Endothelial cell of umbilical vein (primary cell): ENCODE data around the gene RNF217. TPM values are rescaled to one million over a fixed set of nuclear protein-coding genes. Genes with fewer than 3 reads are reported as not detected.

Source experiments
- BruUV-seq: library from RNA; stranded (reverse); fragments of 400-500 nt; replicated peaks from 2 replicates; lab custom pipeline; 2021; lab: Mats Ljungman, UMichigan
- CTCF ChIA-PET: fragments of 300-600, 350-600 bp; sonication (Branson Sonifier 250); formaldehyde crosslinking; loops from one replicate; lab custom pipeline; 2021; ENCODE audit warnings: antibody characterized with exemption, inconsistent platforms; lab: Charles Lee
- POLR2A ChIA-PET: fragments of 300-600, 350-600 bp; sonication (Branson Sonifier 250); formaldehyde crosslinking; loops from one replicate; lab custom pipeline; 2021; ENCODE audit warnings: antibody characterized with exemption, inconsistent platforms; lab: Charles Lee
- DNase-seq: peaks from one replicate; pipeline ENCODE4 v3.0.0-alpha.2; 2011; ENCODE audit warnings: low read depth, low spot score
- FAIRE-seq: peaks from 2 replicates; lab custom pipeline; 2011; peaks lifted over from hg19 to GRCh38; lab: Jason Lieb, UNC
- H2AFZ ChIP-seq: 2 replicates; pipeline ENCODE4 v1.6.0; 2012; ENCODE audit warnings: low read depth, low read length, control low read depth, inconsistent platforms
- H3K27ac ChIP-seq: 2 replicates; pipeline ENCODE4 v1.5.1; 2011; ENCODE audit warnings: low read depth, mild to moderate bottlenecking, control low read depth, low read length, moderate library complexity; ENCODE audit not compliant: insufficient read depth
- H3K27me3 ChIP-seq, 2 experiments: 2 replicates each; pipeline versions ENCODE4 v1.6.0 to v1.6.1; 2011; ENCODE audit warnings: low read length in 2 of 2, mixed read lengths in 1 of 2; ENCODE audit not compliant: control insufficient read depth in 2 of 2, insufficient read depth in 2 of 2
- H3K36me3 ChIP-seq, 2 experiments: 2 replicates in 1 of 2; 3 replicates in 1 of 2; pipeline ENCODE4 v1.5.1; 2011; ENCODE audit warnings: low read length in 2 of 2, mild to moderate bottlenecking in 1 of 2, moderate library complexity in 1 of 2; ENCODE audit not compliant: control insufficient read depth in 2 of 2, insufficient read depth in 2 of 2; ENCODE audit errors: extremely low read depth in 1 of 2
- H3K4me1 ChIP-seq: 3 replicates; pipeline ENCODE4 v1.5.1; 2011; ENCODE audit warnings: mild to moderate bottlenecking, low read length; ENCODE audit not compliant: control insufficient read depth, insufficient read depth; ENCODE audit errors: extremely low read depth
- H3K4me2 ChIP-seq: 2 replicates; pipeline ENCODE4 v1.6.1; 2011; ENCODE audit warnings: low read length, control low read depth, mixed read lengths; ENCODE audit not compliant: insufficient read depth
- H3K4me3 ChIP-seq, 3 experiments: fragments of 200-600 bp in 1 of 3; sonication (generic), shearing (Covaris generic) in 1 of 3; replicated peaks in 1 of 3; 2 replicates each; pipeline ENCODE4 v1.5.1; 2011 to 2016; ENCODE audit warnings: control low read depth in 3 of 3, low read length in 3 of 3, mild to moderate bottlenecking in 2 of 3, inconsistent platforms in 1 of 3, low read depth in 1 of 3, moderate library complexity in 1 of 3; ENCODE audit not compliant: insufficient read depth in 1 of 3
- H3K79me2 ChIP-seq: 2 replicates; pipeline ENCODE4 v1.6.0; 2012; ENCODE audit warnings: low read length, inconsistent platforms; ENCODE audit not compliant: control insufficient read depth, insufficient read depth
- H3K9ac ChIP-seq: replicated peaks from 2 replicates; pipeline ENCODE3; 2011; ENCODE audit warnings: low read length, control low read depth; ENCODE audit not compliant: insufficient read depth; ENCODE audit errors: extremely low read depth
- H3K9me1 ChIP-seq: replicated peaks from 3 replicates; pipeline ENCODE4 v1.6.0; 2011; ENCODE audit warnings: mild to moderate bottlenecking, low read length; ENCODE audit not compliant: control insufficient read depth, insufficient read depth; ENCODE audit errors: extremely low read depth
- H3K9me3 ChIP-seq: replicated peaks from 2 replicates; pipeline ENCODE4 v1.5.1; 2012; ENCODE audit warnings: low read length, inconsistent platforms; ENCODE audit not compliant: control insufficient read depth, insufficient read depth
- H4K20me1 ChIP-seq: replicated peaks from 2 replicates; pipeline ENCODE3; 2011; ENCODE audit warnings: mild to moderate bottlenecking, low read length; ENCODE audit not compliant: control insufficient read depth, insufficient read depth; ENCODE audit errors: extremely low read depth
- EZH2 ChIP-seq: IDR thresholded peaks from 2 replicates; pipeline ENCODE4 v1.6.1; 2012; ENCODE audit warnings: borderline replicate concordance, low read depth, mild to moderate bottlenecking, moderate library complexity, low read length, inconsistent platforms; ENCODE audit not compliant: severe bottlenecking
- FOS ChIP-seq: IDR thresholded peaks from 2 replicates; pipeline ENCODE4 v1.6.1; 2011; ENCODE audit warnings: mild to moderate bottlenecking, low read length, moderate library complexity, borderline replicate concordance; ENCODE audit not compliant: insufficient read depth
- GATA2 ChIP-seq: IDR thresholded peaks from 2 replicates; pipeline ENCODE4 v1.7.0; 2011; ENCODE audit warnings: low read depth, mild to moderate bottlenecking, moderate library complexity, mixed read lengths, low read length; ENCODE audit not compliant: insufficient read length, insufficient read depth
- JUN ChIP-seq: IDR thresholded peaks from 2 replicates; pipeline ENCODE4 v1.6.1; 2011; ENCODE audit warnings: borderline replicate concordance, low read depth; ENCODE audit not compliant: insufficient read length, insufficient read depth
- MYC ChIP-seq: IDR thresholded peaks from one replicate; pipeline ENCODE4 v1.6.1; 2011; ENCODE audit warnings: mild to moderate bottlenecking, low read depth, low read length
- POLR2A ChIP-seq: IDR thresholded peaks from 2 replicates; pipeline ENCODE4 v1.6.1; 2012; ENCODE audit warnings: low read depth, mild to moderate bottlenecking, control low read depth, low read length
- POLR2AphosphoS5 ChIP-seq: IDR thresholded peaks from 2 replicates; pipeline ENCODE4 v1.6.1; 2012; ENCODE audit warnings: low read depth, mild to moderate bottlenecking, control low read depth, low read length, moderate library complexity; ENCODE audit not compliant: insufficient read depth
- dilution Hi-C: fragments of 300-500 bp; cut with MboI; formaldehyde crosslinking; loops from one replicate; pipeline ENCODE4 v1.15.0; 2019; ENCODE audit warnings: low sequenced_read_pairs; ENCODE audit not compliant: extremely low pct_ligation_motif_present
- intact Hi-C: fragments of 100-400 bp; cut with micrococcal nuclease; formaldehyde crosslinking; loops from one replicate; pipeline ENCODE4 v1.10.0; 2022
- polyA plus RNA-seq, 4 experiments: library from polyadenylated mRNA; depleted of rRNA in 3 of 4; stranded (reverse) in 3 of 4; unstranded in 1 of 4; fragments of >200 nt; gene quantifications; 2 replicates each; pipeline versions ENCODE4 v1.2.1 to v1.2.3, GENCODE V29; 2011 to 2012; ENCODE audit warnings: missing spikeins in 1 of 4
- total RNA-seq: library from RNA; stranded (reverse); gene quantifications from 2 replicates; pipeline ENCODE4 v1.2.3, GENCODE V29; 2021
- TF ChIP-seq, protein P1 (sequence below): IDR thresholded peaks from 2 replicates; pipeline ENCODE4 v1.6.1; 2011; ENCODE audit not compliant: insufficient read depth, insufficient read length
- TF ChIP-seq, protein P2 (sequence below), 2 donors: IDR thresholded peaks; 1 replicate in 1 of 2; 2 replicates in 1 of 2; pipeline ENCODE4 v1.5.1; 2011; ENCODE audit warnings: low read length in 2 of 2, mild to moderate bottlenecking in 2 of 2, moderate library complexity in 2 of 2, control low read depth in 1 of 2, inconsistent platforms in 1 of 2, low read depth in 1 of 2; ENCODE audit not compliant: insufficient read depth in 1 of 2; ENCODE audit errors: extremely low read depth in 1 of 2

RNF217 gene
- total and polyA plus RNA-seq, 2 donors (not counting 3 experiments of a cell fraction or from before 2014, with no cell fraction given), result 8.8 to 32.5 TPM

DNA sequence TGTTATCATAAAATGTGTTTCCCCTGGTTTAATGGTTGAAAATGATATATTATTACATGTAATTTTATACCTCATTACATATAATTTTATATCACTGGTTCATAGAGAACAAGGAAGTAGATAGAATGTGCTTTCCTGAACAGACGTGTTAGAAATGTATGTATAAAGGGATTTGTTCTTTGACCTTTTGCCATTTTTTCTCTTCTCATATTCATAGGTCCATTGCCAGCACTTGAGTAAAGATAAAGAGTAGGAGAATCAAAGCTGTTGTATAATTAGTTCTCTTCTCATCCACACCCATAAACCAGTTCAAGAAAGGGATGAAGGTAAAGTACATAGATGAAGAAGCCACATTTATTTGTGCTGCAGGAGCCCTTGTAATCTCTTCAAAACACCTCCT lies 46.7 kb downstream of the RNF217 start:
- no peak overlapping the region for H2AFZ ChIP-seq
- peaks cover 1% of the 10 kb centered on the region for H3K79me2 ChIP-seq
- FAIRE-seq (no peak), DNase-seq (no peak)
- TF ChIP-seq, protein P1, sequence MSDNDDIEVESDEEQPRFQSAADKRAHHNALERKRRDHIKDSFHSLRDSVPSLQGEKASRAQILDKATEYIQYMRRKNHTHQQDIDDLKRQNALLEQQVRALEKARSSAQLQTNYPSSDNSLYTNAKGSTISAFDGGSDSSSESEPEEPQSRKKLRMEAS, result no peak
- TF ChIP-seq POLR2A, result no peak
- no peak for TF ChIP-seq EZH2
- TF ChIP-seq, protein P2, sequence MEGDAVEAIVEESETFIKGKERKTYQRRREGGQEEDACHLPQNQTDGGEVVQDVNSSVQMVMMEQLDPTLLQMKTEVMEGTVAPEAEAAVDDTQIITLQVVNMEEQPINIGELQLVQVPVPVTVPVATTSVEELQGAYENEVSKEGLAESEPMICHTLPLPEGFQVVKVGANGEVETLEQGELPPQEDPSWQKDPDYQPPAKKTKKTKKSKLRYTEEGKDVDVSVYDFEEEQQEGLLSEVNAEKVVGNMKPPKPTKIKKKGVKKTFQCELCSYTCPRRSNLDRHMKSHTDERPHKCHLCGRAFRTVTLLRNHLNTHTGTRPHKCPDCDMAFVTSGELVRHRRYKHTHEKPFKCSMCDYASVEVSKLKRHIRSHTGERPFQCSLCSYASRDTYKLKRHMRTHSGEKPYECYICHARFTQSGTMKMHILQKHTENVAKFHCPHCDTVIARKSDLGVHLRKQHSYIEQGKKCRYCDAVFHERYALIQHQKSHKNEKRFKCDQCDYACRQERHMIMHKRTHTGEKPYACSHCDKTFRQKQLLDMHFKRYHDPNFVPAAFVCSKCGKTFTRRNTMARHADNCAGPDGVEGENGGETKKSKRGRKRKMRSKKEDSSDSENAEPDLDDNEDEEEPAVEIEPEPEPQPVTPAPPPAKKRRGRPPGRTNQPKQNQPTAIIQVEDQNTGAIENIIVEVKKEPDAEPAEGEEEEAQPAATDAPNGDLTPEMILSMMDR (IDR thresholded peaks at IDR 0.05; ENCODE audit: extremely low read depth in 1 of 2, insufficient read depth in 1 of 2, low read depth in 1 of 2, low read length in 2 of 2), result no peak
- no peak for TF ChIP-seq FOS
- no peak for TF ChIP-seq MYC
- no peak for TF ChIP-seq JUN
- no peak for TF ChIP-seq GATA2
- TF ChIP-seq POLR2AphosphoS5, result no peak
- H3K4me2 ChIP-seq, result no peak overlapping the region
- H3K27ac ChIP-seq, result no peak overlapping the region
- H4K20me1 ChIP-seq, result no peaks in the 10 kb centered on the region
- H3K9ac ChIP-seq, result no peak overlapping the region
- no peak overlapping the region for H3K4me3 ChIP-seq
- H3K9me3 ChIP-seq, result no peaks in the 10 kb centered on the region
- no TSS peak for BruUV-seq
- POLR2A ChIA-PET, result no interaction called here
- CTCF ChIA-PET, result interaction anchor here (0.7 to 2.0 kb wide), 5 partner anchors 9 to 105 kb away, joined by 3 to 8 read pairs (median 3); no protein-coding TSS in a partner anchor
- H3K36me3 ChIP-seq, result no peaks in the 10 kb centered on the region
- peaks cover 5% of the 10 kb centered on the region for H3K4me1 ChIP-seq
- dilution Hi-C loops (no loop called here), intact Hi-C loops (no loop called here)
- H3K9me1 ChIP-seq, result no peaks in the 10 kb centered on the region
- H3K27me3 ChIP-seq, result no peaks in the 10 kb centered on the region
